CD14-positive monocyte (primary cell): ENCODE results near the gene CASK. TPM values are rescaled to one million over a fixed set of nuclear protein-coding genes. Genes with fewer than 3 reads are reported as not detected.

ENCODE experiments used
- DNase-seq, 3 donors: peaks; one replicate each; pipeline ENCODE4 v3.0.0-alpha.2; 2011 to 2022
- H2AFZ ChIP-seq: 2 replicates; pipeline ENCODE4 v1.6.0; 2012; ENCODE audit warnings: mild to moderate bottlenecking, low read depth, low read length, inconsistent platforms; ENCODE audit not compliant: insufficient read depth, poor library complexity, severe bottlenecking
- H3K27ac ChIP-seq, 2 donors: 1 replicate in 1 of 2; 2 replicates in 1 of 2; pipeline ENCODE4 v1.5.1; 2012 to 2013; ENCODE audit warnings: low read length in 2 of 2, control low read depth in 1 of 2, inconsistent platforms in 1 of 2, low read depth in 1 of 2, mild to moderate bottlenecking in 1 of 2
- H3K27me3 ChIP-seq, 2 donors: one replicate each; pipeline versions ENCODE4 v1.6.0 to v1.6.1; 2011 to 2013; ENCODE audit warnings: low read length in 2 of 2; ENCODE audit not compliant: control insufficient read depth in 2 of 2, insufficient read depth in 2 of 2
- H3K36me3 ChIP-seq, 2 donors: replicated peaks in 1 of 2; 1 replicate in 1 of 2; 2 replicates in 1 of 2; pipeline versions ENCODE4 v1.5.1 to v1.6.1; 2012 to 2013; ENCODE audit warnings: low read length in 2 of 2, control low read depth in 1 of 2, inconsistent platforms in 1 of 2, mild to moderate bottlenecking in 1 of 2; ENCODE audit not compliant: insufficient read depth in 2 of 2, control insufficient read depth in 1 of 2
- H3K4me1 ChIP-seq, 2 donors: 1 replicate in 1 of 2; 2 replicates in 1 of 2; pipeline versions ENCODE4 v1.5.1 to v1.6.1; 2012 to 2013; ENCODE audit warnings: low read length in 2 of 2, control low read depth in 1 of 2, inconsistent platforms in 1 of 2, mild to moderate bottlenecking in 1 of 2, moderate library complexity in 1 of 2; ENCODE audit not compliant: insufficient read depth in 2 of 2, control insufficient read depth in 1 of 2
- H3K4me2 ChIP-seq: replicated peaks from 2 replicates; pipeline ENCODE3; 2012; ENCODE audit warnings: low read length, moderate library complexity, mild to moderate bottlenecking; ENCODE audit not compliant: poor library complexity, severe bottlenecking; ENCODE audit errors: extremely low read depth
- H3K4me3 ChIP-seq, 3 experiments: fragments of 200-600 bp in 1 of 3; sonication (generic) in 1 of 3; replicated peaks in 1 of 3; 1 replicate in 2 of 3; 2 replicates in 1 of 3; pipeline ENCODE4 v1.5.1; 2011 to 2013; ENCODE audit warnings: low read length in 3 of 3, mild to moderate bottlenecking in 3 of 3, control low read depth in 2 of 3, low read depth in 2 of 3, inconsistent platforms in 1 of 3, moderate library complexity in 1 of 3
- H3K79me2 ChIP-seq: 2 replicates; pipeline ENCODE4 v1.6.0; 2012; ENCODE audit warnings: mild to moderate bottlenecking, control low read depth, inconsistent platforms, low read length, moderate library complexity; ENCODE audit not compliant: insufficient read depth
- H3K9ac ChIP-seq: 2 replicates; pipeline ENCODE4 v1.6.0; 2017; ENCODE audit warnings: low read length, mild to moderate bottlenecking; ENCODE audit not compliant: insufficient read depth, poor library complexity, severe bottlenecking
- H3K9me3 ChIP-seq, 2 donors: replicated peaks in 1 of 2; 1 replicate in 1 of 2; 2 replicates in 1 of 2; pipeline versions ENCODE4 v1.5.1 to v1.6.1; 2012 to 2013; ENCODE audit warnings: low read length in 2 of 2, control low read depth in 1 of 2; ENCODE audit not compliant: control insufficient read depth in 1 of 2, insufficient read depth in 1 of 2
- H4K20me1 ChIP-seq: 2 replicates; pipeline ENCODE4 v1.6.0; 2012; ENCODE audit warnings: mild to moderate bottlenecking, low read length, control low read depth, moderate library complexity; ENCODE audit not compliant: insufficient read depth
- H3K27ac Mint-ChIP-seq, 7 donors: one replicate each; pipeline ENCODE4 v1.8.0; 2020; ENCODE audit warnings: mild to moderate bottlenecking in 7 of 7, mixed read lengths in 7 of 7, moderate library complexity in 6 of 7, inconsistent platforms in 2 of 7
- H3K27me3 Mint-ChIP-seq, 3 donors: one replicate each; pipeline ENCODE4 v1.8.0; 2021 to 2022; ENCODE audit warnings: low read depth in 3 of 3, mild to moderate bottlenecking in 3 of 3, mixed read lengths in 3 of 3, moderate library complexity in 3 of 3, inconsistent platforms in 1 of 3
- H3K36me3 Mint-ChIP-seq, 2 donors: one replicate each; pipeline ENCODE4 v1.8.0; 2020; ENCODE audit warnings: mixed read lengths in 2 of 2, inconsistent platforms in 1 of 2, mild to moderate bottlenecking in 1 of 2
- H3K4me1 Mint-ChIP-seq: one replicate; pipeline ENCODE4 v1.8.0; 2020; ENCODE audit warnings: mild to moderate bottlenecking, mixed read lengths
- H3K4me3 Mint-ChIP-seq, 2 donors: one replicate each; pipeline ENCODE4 v1.8.0; 2020; ENCODE audit warnings: mild to moderate bottlenecking in 2 of 2, mixed read lengths in 2 of 2, moderate library complexity in 1 of 2
- H3K9me3 Mint-ChIP-seq, 7 donors: one replicate each; pipeline ENCODE4 v1.8.0; 2020 to 2022; ENCODE audit warnings: mixed read lengths in 7 of 7, mild to moderate bottlenecking in 6 of 7, moderate library complexity in 6 of 7, inconsistent platforms in 2 of 7
- CTCF ChIP-seq: fragments of 200-600 bp; IDR thresholded peaks from one replicate; pipeline ENCODE4 v1.8.0; 2022; ENCODE audit warnings: antibody characterized with exemption, mild to moderate bottlenecking
- WGBS: methylation state at CpG from one replicate; pipeline ENCODE4 v1.1.5; 2013; ENCODE audit warnings: missing lambda C conversion rate; ENCODE audit not compliant: insufficient coverage; 5-methylcytosine and 5-hydroxymethylcytosine counted together
- intact Hi-C, 2 donors: fragments of 100-400 bp; cut with micrococcal nuclease; formaldehyde crosslinking; loops; one replicate each; pipeline versions ENCODE4 v1.15.0 to v1.15.1; 2023
- polyA plus RNA-seq, 3 donors: library from polyadenylated mRNA; depleted of rRNA in 1 of 3; unstranded in 2 of 3; stranded (reverse) in 1 of 3; fragments of 300-500 nt in 2 of 3; fragments of >200 nt in 1 of 3; fragmentation: Illumina TruSeq in 2 of 3; gene quantifications; 1 replicate in 2 of 3; 2 replicates in 1 of 3; pipeline ENCODE4 v1.2.3, GENCODE V29; 2012 to 2021

The CASK gene
- polyA plus RNA-seq, 3 donors: 0.48 to 7.4 (median 2.5) TPM

GRCh38 chrX:41903544-41903943 lies 19.8 kb downstream of the CASK start:
- H3K27ac ChIP-seq: no peak overlapping the region
- H3K27ac Mint-ChIP-seq: no peak overlapping the region
- no peak overlapping the region for H3K4me3 Mint-ChIP-seq
- no peaks in the 10 kb centered on the region for H3K36me3 ChIP-seq
- no peaks in the 10 kb centered on the region for H3K4me1 Mint-ChIP-seq
- intact Hi-C loops: no loop called here
- H3K79me2 ChIP-seq: no peaks in the 10 kb centered on the region
- no peaks in the 10 kb centered on the region for H3K4me1 ChIP-seq
- no CpG with 5 or more reads among the region's 1 CpG for WGBS
- H4K20me1 ChIP-seq: peaks cover 7% of the 10 kb centered on the region
- peaks cover 12 to 15% of the 10 kb centered on the region in 2 donors for H3K9me3 ChIP-seq
- H3K36me3 Mint-ChIP-seq: peaks cover 2 to 13% of the 10 kb centered on the region in 2 donors
- no peak overlapping the region for H3K4me2 ChIP-seq
- TF ChIP-seq CTCF: no peak
- H3K9me3 Mint-ChIP-seq: peaks cover 9 to 28% (median 18%) of the 10 kb centered on the region in 7 donors
- no peak overlapping the region for H2AFZ ChIP-seq
- H3K27me3 ChIP-seq: no peaks in the 10 kb centered on the region
- DNase-seq: no peak
- H3K4me3 ChIP-seq: no peak overlapping the region
- peaks cover 0 to 1% (median under 1%) of the 10 kb centered on the region in 3 donors for H3K27me3 Mint-ChIP-seq
- H3K9ac ChIP-seq: no peak overlapping the region

DNA sequence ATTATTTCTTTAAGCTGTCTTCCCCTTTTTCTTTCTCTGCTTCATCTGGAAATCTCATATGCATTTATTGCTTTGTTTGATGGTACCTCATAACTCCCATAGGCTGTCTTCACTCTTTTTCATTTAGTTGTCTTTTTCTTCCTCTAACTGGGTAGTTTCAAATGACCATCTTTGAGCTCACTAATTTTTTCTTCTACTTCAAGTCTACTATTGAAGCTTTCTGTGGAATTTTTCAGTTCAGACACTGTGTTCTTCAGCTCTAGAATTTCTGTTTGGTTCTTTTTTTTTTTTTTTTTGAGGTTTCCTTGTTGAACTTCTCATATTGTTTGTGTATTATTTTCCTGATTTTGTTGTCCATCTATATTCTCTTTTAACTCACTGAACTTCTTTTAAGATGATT lies 23.0 kb downstream of the CASK start:
- intact Hi-C loops: no loop called here
- Histone ChIP-seq H3K9me3 (peaks cover 15 to 22% of the 10 kb centered on the region in 2 donors), H3K27ac (no peak overlapping the region), H3K4me1 (no peaks in the 10 kb centered on the region), H2AFZ (no peak overlapping the region), H4K20me1 (no peaks in the 10 kb centered on the region), H3K27me3 (no peaks in the 10 kb centered on the region), H3K4me3 (no peak overlapping the region), H3K36me3 (no peaks in the 10 kb centered on the region), H3K4me2 (no peak overlapping the region), H3K9ac (no peak overlapping the region), H3K79me2 (no peaks in the 10 kb centered on the region)
- Mint-ChIP-seq H3K36me3 (peaks cover 2 to 13% of the 10 kb centered on the region in 2 donors), H3K4me1 (no peaks in the 10 kb centered on the region), H3K9me3 (peaks cover 11 to 45% (median 25%) of the 10 kb centered on the region in 7 donors), H3K27me3 (peaks cover 0 to 2% (median 1%) of the 10 kb centered on the region in 3 donors), H3K27ac (no peak overlapping the region), H3K4me3 (no peak overlapping the region)
- DNase-seq: no peak
- no peak for TF ChIP-seq CTCF
